NT2/D1 (cell line): ENCODE results near the gene SELENOM.

Experiments
- DNase-seq: peaks from one replicate; pipeline ENCODE4 v3.0.0-alpha.2; 2011; ENCODE audit warnings: low read depth, low spot score
- H3K27me3 ChIP-seq: 2 replicates; pipeline ENCODE4 v1.6.0; 2011; ENCODE audit warnings: mild to moderate bottlenecking; ENCODE audit not compliant: insufficient read length, insufficient read depth
- H3K36me3 ChIP-seq: 2 replicates; pipeline ENCODE4 v1.6.1; 2011; ENCODE audit warnings: mild to moderate bottlenecking, low read length, mixed read lengths; ENCODE audit not compliant: insufficient read depth, insufficient read length
- H3K4me1 ChIP-seq: 2 replicates; pipeline ENCODE4 v1.5.1; 2011; ENCODE audit not compliant: insufficient read depth, insufficient read length
- H3K4me3 ChIP-seq: 2 replicates; pipeline ENCODE4 v1.5.1; 2011; ENCODE audit warnings: low read depth; ENCODE audit not compliant: insufficient read length
- H3K9ac ChIP-seq: 2 replicates; pipeline ENCODE4 v1.6.0; 2011; ENCODE audit warnings: low read depth; ENCODE audit not compliant: insufficient read length
- H3K9me3 ChIP-seq: 2 replicates; pipeline ENCODE4 v1.5.1; 2011; ENCODE audit warnings: mild to moderate bottlenecking, low read length; ENCODE audit not compliant: insufficient read depth
- SUZ12 ChIP-seq: IDR thresholded peaks from 2 replicates; pipeline ENCODE4 v1.6.1; 2011; ENCODE audit not compliant: insufficient read length, insufficient read depth; ENCODE audit errors: extremely low read depth
- YY1 ChIP-seq: IDR thresholded peaks from 2 replicates; pipeline ENCODE4 v1.6.1; 2011; ENCODE audit not compliant: insufficient read length, insufficient read depth
- ZNF274 ChIP-seq: IDR thresholded peaks from 2 replicates; pipeline ENCODE4 v1.6.1; 2011; ENCODE audit warnings: mild to moderate bottlenecking, low read depth, low read length

Gene SELENOM

GRCh38 chr22:31107178-31107893, at the start of gene SELENOM:
TSS of gene SELENOM (minus strand) at chr22:31107568. CDS start at chr22:31107505, 63 bp downstream.
- DNase-seq, result peak; percentile 70
- H3K4me1 ChIP-seq, result peaks cover 3% of the 10 kb centered on the region
- H3K27me3 ChIP-seq, result peaks cover 8% of the 10 kb centered on the region
- H3K4me3 ChIP-seq, result peak within 1 kb of the TSS; percentile 78
- H3K9me3 ChIP-seq, result no peaks in the 10 kb centered on the region; the same call in 1 of the 2 replicates
- TF ChIP-seq ZNF274 (no peak), SUZ12 (no peak), YY1 (no peak)
- peak within 1 kb of the TSS; percentile 83 for H3K9ac ChIP-seq
- H3K36me3 ChIP-seq, result peaks cover 34% of the 10 kb centered on the region

DNA sequence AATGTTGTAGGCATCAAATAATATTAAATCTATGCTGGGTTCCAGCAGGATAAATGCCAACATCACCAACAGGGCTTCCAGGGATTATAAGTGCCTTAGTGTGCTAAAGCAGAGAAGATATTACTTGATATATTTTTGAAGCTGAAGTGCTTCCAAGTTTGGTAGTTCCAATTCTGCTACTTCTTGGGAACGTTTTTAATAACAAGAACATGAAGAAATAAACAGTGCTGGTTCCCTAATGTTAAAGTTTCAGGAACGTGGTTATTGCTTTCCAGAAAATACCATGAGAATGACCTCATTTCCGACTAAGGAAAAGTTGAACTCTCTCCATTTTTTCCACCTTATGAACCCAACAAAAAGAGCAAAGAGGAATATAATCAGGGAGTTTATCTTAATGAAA, 48.1 kb upstream of the SELENOM start:
- Histone ChIP-seq H3K9ac (no peak overlapping the region), H3K27me3 (no peaks in the 10 kb centered on the region), H3K9me3 (no peaks in the 10 kb centered on the region), H3K4me1 (no peaks in the 10 kb centered on the region), H3K36me3 (no peaks in the 10 kb centered on the region), H3K4me3 (no peak overlapping the region)
- no peak for TF ChIP-seq SUZ12
- no peak for TF ChIP-seq YY1
- no peak for TF ChIP-seq ZNF274
- no peak for DNase-seq

DNA sequence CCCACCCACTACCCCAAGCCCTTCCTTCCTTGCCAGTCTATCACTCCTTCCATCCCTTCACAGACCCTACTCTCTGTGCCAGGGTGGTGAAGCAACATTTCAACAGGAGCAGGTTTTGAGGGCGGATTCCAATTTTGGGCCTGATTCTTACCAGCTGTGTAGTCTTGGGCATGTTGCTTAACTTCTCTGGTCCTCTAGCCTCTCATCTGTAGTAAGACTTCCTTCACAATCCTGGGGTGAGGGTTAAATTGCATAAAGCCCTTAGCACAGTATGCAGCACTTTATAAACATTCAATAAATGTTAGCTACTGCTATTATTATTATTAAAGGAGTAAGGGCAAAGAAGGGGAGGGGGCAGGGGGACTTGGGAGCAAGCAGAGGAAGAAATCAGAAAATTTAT, 47.6 kb upstream of the SELENOM start:
- no peak overlapping the region for H3K4me3 ChIP-seq
- no peaks in the 10 kb centered on the region for H3K9me3 ChIP-seq
- H3K4me1 ChIP-seq, result no peaks in the 10 kb centered on the region
- no peak for DNase-seq
- TF ChIP-seq YY1 (no peak), SUZ12 (no peak), ZNF274 (no peak)
- H3K36me3 ChIP-seq, result no peaks in the 10 kb centered on the region
- H3K9ac ChIP-seq, result no peak overlapping the region
- H3K27me3 ChIP-seq, result no peaks in the 10 kb centered on the region

DNA sequence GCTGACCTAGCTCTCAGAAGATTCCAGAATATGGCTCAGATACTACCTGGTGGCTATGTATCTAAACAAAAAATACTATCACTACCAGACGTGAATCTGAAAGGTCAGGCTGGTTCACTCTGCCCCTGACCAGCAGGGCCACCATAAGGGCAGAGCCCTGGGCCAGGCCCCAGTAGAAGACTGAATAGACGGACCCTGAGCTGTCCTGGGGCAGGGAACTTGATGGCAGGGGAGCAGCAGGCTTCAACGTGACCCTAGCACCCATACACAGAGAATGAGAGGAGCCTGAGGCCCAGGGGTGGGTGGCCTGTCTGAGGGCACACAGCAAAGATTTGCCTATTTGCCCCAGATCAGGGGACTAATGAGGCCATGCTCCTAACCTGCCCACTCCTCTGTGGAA, 46.0 kb upstream of the SELENOM start:
- Histone ChIP-seq H3K4me1 (no peaks in the 10 kb centered on the region), H3K27me3 (no peaks in the 10 kb centered on the region), H3K9ac (no peak overlapping the region), H3K4me3 (no peak overlapping the region), H3K36me3 (no peaks in the 10 kb centered on the region), H3K9me3 (no peaks in the 10 kb centered on the region)
- TF ChIP-seq ZNF274, result no peak
- no peak for TF ChIP-seq SUZ12
- TF ChIP-seq YY1, result no peak
- DNase-seq, result no peak

DNA sequence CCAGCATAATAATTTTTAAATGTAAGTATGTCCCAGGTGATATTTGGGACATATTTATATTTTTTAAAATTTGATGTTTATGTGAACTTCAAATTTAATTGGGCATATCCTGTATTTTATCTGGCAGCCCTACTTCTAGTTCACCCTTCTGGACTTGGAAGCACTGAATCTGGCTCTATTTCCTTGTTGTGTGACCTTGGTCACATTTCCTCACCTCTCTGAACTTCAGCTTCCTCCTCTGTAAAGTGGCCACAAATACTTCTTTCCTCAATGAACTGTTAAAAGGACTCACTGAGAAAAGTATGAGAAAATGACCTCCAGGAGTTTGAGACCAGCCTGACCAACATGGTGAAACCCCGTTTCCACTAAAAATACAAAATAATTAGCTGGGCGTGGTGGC, 44.5 kb upstream of the SELENOM start:
- DNase-seq, result no peak
- Histone ChIP-seq H3K27me3 (no peaks in the 10 kb centered on the region), H3K36me3 (no peaks in the 10 kb centered on the region)

GRCh38 chr22:31150615-31151014, 43.2 kb upstream of the SELENOM start:
- TF ChIP-seq SUZ12 (no peak), ZNF274 (no peak), YY1 (no peak)
- Histone ChIP-seq H3K4me3 (no peak overlapping the region), H3K9me3 (no peaks in the 10 kb centered on the region), H3K36me3 (no peaks in the 10 kb centered on the region), H3K4me1 (no peaks in the 10 kb centered on the region), H3K27me3 (no peaks in the 10 kb centered on the region), H3K9ac (no peak overlapping the region)
- no peak for DNase-seq

More for the DNA sequence above, 44.5 kb upstream of the SELENOM start:
- TF ChIP-seq SUZ12, result no peak
- no peak for TF ChIP-seq YY1
- TF ChIP-seq ZNF274, result no peak
- no peaks in the 10 kb centered on the region for H3K4me1 ChIP-seq
- no peak overlapping the region for H3K9ac ChIP-seq
- H3K4me3 ChIP-seq, result no peak overlapping the region
- H3K9me3 ChIP-seq, result no peaks in the 10 kb centered on the region

- no peak overlapping the region for H3K9ac ChIP-seq
- H3K36me3 ChIP-seq, result no peaks in the 10 kb centered on the region
- DNase-seq, result peak; percentile 59
- H3K27me3 ChIP-seq, result no peaks in the 10 kb centered on the region
- TF ChIP-seq ZNF274 (no peak), SUZ12 (no peak), YY1 (no peak)
- H3K4me1 ChIP-seq, result no peaks in the 10 kb centered on the region
- H3K9me3 ChIP-seq, result no peaks in the 10 kb centered on the region
- no peak overlapping the region for H3K4me3 ChIP-seq
These were observed 41.7 kb upstream of the SELENOM start for GRCh38 chr22:31148953-31149627.
